HG02763 (cell line): Measurements from ENCODE around the gene RIC8A.
"Not testable (repeated sequence)": the region's sequence is repeated elsewhere in the genome, so short reads cannot be mapped to it uniquely, and the experiment has no call there.

Experiments used
- ATAC-seq: cut with Tn5 transposase; IDR thresholded peaks from one replicate; pipeline ENCODE4 v1.9.1; 2021; ENCODE audit warnings: mild to moderate bottlenecking, moderate library complexity; ENCODE audit not compliant: unreplicated experiment

The RIC8A gene

GRCh38 chr11:207208-207862 is at the start of gene RIC8A, which contains the start of gene BET1L:
Gene RIC8A, plus strand, starts transcription at chr11:207708. Its CDS starts 1,147 bp downstream, at chr11:208855.
Gene BET1L, minus strand, starts transcription at chr11:207399. Its CDS starts 78 bp downstream, at chr11:207321.
- peak; percentile 77 for ATAC-seq

- not testable (repeated sequence) for ATAC-seq
Measured at GRCh38 chr11:180242-180641, 27.3 kb upstream of the RIC8A start.

DNA sequence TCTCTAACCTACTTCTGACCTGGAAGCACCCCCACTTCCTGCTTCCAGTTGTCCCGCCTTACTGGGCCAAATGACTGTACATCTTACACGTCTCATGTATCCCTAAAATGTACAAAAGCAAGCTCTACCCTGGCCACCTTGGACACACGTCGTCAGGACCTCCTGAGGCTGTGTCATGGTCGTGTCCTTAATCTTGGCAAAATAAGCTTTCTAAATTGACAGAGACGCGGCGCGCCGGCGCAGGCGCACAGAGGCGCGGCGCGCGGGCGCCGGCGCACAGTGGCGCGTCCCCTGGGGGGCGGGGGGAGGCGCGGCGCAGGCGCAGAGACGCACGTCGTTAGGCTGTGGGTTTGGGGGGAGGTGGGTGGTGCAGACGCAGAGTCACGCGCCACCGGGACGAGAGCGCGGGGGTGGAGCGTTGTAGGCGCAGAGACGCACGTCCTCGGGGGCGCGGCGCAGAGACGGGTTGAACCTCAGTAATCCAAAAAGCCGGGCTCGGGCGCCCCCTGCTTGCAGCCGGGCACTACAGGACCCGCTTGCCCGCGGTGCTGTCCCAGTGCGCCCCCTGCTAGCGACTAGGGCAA is 18.2 kb upstream of the RIC8A start:
- ATAC-seq: not testable (repeated sequence)

DNA sequence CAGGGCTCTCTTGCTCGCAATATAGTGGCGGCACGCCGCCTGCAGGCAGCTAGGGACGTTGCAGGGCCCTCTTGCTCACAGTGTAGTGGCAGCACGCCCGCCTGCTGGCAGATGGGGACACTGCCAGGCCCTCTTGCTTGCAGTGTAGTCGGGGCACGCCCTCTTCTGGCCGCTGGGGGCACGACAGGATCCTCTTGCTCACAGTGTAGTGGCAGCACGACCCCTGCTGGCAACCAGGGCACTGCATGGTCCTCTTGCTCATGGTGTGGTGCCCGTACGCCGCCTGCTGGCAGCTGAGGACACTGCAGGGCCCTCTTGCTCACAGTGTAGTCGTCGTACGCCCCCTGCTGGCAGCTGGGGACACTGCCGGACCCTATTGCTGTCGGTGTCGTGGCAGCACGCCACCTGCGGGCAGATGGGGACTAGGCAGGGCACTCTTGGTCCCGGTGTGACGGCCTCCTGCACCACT is 17.6 kb upstream of the RIC8A start:
- ATAC-seq: peak; percentile 71

- not testable (repeated sequence) for ATAC-seq
Measured at GRCh38 chr11:190546-190945, 17.0 kb upstream of the RIC8A start.

GRCh38 chr11:191490-192478 is 15.7 kb upstream of the RIC8A start:
- ATAC-seq: not testable (repeated sequence)

- ATAC-seq: not testable (repeated sequence)
Measured at GRCh38 chr11:192674-193128, 14.8 kb upstream of the RIC8A start, which contains the start of gene SCGB1C1. Gene SCGB1C1, plus strand, starts transcription at chr11:193078. Its CDS starts 22 bp downstream, at chr11:193100.

- not testable (repeated sequence) for ATAC-seq
Measured at GRCh38 chr11:193481-193880, 14.0 kb upstream of the RIC8A start.

- ATAC-seq: no peak
Measured at GRCh38 chr11:196786-197731, 10.4 kb upstream of the RIC8A start.

DNA sequence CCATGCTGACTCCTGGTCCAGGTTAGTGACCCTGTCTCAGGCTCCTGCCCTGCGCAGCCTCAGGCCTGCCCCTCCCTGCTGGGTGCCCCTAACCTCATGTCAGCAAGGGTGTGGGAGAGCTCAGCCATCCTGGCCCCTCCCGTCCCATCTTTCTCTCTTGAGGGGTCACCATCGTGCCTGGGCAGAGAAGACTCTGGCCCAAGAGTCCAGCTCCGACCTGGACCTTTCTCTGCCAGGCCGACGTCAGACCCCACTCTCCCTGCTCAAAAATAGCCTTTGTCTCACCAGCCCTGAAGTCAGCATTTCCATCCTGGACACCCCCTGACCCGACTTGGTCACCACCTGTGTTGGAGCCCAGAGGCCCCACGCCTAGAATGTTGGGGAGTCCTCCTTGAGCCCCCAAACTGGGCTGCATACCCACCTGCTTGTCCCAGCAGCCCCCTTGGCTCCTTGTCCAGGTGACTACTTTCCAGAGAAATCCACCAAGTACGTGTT is 9.7 kb upstream of the RIC8A start:
- ATAC-seq: no peak

GRCh38 chr11:198236-198806 is 9.2 kb upstream of the RIC8A start:
- no peak for ATAC-seq

DNA sequence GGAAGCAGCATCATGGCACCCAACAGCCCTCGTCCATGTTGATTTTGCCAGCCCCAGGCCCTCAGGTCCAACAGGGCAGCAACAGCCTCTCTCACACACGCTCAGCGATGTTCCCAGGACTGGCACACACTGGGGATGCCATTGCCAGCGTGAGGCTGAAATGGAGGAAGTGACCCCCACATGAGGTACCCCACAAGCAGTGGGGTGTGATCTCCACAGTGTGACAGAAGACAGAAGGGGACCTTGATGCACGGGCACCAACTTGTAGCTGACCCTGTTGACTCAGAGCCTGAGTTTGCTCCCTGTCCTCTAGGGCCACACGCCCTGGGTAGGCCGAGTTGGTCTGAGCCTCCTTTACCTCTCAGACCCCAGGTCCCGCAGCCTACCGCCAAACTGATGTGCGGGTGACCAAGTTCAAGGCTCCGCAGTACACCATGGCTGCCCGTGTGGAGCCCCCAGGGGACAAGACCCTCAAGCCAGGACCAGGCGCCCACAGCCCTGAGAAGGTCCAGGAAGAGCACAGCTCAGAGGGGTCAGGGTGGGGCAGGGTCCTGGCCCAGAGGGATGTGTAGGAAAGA is 8.4 kb upstream of the RIC8A start:
- ATAC-seq: no peak

GRCh38 chr11:199782-200181 is 7.7 kb upstream of the RIC8A start:
- ATAC-seq: no peak

DNA sequence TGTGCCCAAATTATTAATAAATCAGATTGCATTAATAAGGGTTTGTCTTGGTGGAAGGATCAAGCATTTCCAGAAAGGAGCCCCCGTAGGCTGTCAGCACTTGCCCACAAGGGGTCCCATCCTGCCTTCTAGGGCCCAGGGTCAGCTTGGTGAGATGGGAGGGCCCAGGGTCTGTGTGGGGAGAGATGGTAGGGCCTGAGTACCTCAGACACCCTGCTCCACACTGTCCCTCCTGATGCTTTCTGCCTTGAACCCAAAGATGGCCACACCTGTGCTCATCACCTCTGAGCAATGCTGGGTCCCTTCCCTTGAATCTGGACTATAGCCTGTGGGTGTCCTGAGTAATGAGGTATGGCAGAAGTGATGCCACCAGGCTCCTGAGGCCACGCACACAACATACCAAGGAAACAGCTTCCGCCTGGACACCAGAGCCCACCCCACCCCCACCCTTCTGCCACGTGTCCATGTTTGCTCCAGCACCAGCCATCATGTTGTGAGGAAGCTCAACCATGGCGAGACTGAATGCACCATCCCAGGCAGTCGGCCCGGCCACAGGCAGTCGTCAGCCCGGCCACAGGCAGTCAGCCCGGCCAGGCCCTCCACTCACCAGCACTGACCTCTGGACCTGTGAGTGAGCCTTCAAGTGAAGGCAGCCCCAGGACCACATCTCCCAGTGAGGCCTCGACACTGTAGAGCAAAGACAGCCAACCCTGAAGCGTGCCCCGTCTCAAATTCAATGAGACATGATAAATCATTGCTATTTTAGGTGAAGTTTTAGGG is 7.1 kb upstream of the RIC8A start:
- ATAC-seq: no peak

GRCh38 chr11:201966-202365 is 5.5 kb upstream of the RIC8A start:
- no peak for ATAC-seq

DNA sequence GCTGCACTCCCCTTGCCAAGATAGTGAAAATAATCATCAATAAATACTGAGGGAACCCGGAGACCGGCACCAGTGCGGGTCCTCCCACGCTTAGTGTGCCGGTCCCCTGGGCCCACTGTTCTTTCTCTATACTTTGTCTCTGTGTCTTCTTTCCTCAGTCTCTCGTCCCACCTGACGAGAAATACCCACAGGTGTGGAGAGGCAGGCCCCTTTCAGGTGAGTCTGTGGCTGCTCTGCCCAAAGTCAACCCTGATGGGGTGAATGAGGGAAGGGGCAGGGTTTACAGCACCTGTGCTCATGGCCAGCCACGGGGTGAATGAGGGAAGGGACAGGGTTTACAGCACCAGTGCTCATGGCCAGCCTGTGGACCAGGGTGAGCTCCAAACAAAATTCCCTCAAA is 5.0 kb upstream of the RIC8A start:
- ATAC-seq: no peak

- ATAC-seq: no peak
Measured at GRCh38 chr11:203056-203944, 4.2 kb upstream of the RIC8A start.
